HG02759 (cell line): Measurements from ENCODE around the gene AGMO.

Source experiments
- ATAC-seq: cut with Tn5 transposase; IDR thresholded peaks from one replicate; pipeline ENCODE4 v1.9.1; 2021; ENCODE audit warnings: mild to moderate bottlenecking, moderate library complexity; ENCODE audit not compliant: unreplicated experiment

Gene AGMO

GRCh38 chr7:15248514-15248913 is 313.3 kb downstream of the AGMO start:
- ATAC-seq = no peak

- no peak for ATAC-seq
These were observed 316.0 kb downstream of the AGMO start for GRCh38 chr7:15245831-15246230.

DNA sequence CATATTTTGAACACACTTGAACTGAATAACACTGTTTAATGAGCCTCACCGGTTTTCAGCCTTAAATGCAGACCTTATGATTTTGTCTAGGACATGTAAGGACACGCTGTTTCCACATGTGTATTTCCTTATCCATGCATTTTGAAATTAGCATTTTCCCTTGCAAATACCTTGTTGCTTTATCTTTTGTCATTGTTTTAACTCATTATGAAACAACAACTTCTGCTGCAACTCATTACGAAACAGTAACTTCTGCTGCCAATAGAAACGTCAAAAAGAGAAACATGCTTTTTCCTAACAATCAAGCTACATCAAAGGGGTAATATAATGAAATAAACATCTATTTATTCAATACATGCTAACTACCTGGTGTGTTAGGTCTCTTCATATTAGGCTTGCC is 322.0 kb downstream of the AGMO start:
- no peak for ATAC-seq

- no peak for ATAC-seq
These were observed 324.9 kb downstream of the AGMO start for GRCh38 chr7:15236952-15237351.

DNA sequence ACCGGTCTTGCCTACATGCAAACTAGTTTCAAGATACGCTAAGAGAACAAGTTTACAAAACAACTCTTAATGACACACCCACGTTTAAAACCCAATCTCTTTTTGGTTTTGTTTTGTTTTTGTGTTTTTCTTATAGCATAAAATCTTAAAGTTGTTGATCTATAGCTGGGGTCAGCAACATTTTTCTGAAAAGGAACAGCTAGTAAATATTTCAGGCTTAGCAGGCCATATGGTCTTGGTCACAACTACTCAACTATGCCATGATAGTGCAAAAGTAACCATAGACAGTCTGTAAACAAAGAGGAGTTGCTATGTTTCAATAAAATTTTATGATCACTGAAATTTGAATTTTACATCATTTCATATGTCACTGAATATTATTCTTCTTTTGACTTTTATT is 327.4 kb downstream of the AGMO start:
- no peak for ATAC-seq

DNA sequence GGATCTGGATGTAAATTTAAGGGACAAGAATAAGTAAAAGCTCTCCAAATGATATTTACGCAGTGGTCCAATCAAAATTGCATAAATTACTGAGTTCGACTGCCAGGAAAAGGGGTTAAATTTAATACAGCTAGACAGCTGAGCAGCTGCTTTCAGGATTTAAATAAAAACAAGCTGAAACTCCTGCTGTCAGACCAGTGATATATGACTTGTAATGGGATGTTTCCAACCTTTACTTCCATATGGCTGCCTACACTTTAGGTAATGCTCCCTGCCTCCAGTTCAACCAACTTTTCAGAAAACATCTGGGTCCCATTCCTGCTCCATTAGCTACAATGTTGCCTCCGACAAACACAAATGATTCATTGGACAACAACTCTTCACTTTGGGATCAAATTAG is 333.0 kb downstream of the AGMO start:
- ATAC-seq = no peak

- ATAC-seq = no peak
These were observed 335.8 kb downstream of the AGMO start for GRCh38 chr7:15225981-15226380.

- no peak for ATAC-seq
These were observed 342.1 kb downstream of the AGMO start for GRCh38 chr7:15219758-15220157.

DNA sequence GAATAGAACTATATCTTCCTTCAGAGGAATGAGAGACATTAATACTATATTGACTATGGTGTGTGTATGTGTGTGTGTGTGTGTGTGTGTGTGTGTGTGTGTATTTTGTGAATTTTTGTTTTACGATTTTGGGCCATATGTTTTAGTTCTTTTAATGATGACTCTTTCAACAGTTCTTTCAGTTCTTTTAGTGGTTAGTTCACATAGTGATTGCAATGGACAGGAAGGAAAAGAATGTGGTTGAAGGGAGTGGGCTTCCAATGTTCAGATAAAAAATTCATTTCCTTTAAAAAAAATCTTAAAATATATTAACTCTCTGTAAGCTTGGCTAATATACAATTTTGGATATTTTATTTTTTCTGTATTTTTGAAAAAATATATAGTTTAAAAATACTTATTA is 343.6 kb downstream of the AGMO start:
- no peak for ATAC-seq

DNA sequence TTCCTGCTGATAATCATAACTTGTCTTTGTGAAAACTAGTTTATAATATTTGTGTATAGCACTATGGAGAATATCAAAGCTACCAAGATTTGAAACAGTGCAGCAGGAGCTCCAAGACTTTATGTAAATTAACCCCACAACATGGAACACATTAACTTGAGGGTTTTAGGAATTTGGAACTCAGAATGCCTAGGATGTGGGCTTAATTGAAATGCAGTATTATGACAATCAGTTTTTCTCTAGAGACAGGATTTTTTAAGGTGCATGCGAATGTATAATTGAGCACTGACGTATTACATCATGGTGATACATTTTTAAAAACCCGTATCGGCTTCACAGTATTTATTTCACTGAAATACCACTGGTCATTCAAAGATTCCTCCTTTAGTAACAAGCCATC is 346.2 kb downstream of the AGMO start:
- no peak for ATAC-seq

DNA sequence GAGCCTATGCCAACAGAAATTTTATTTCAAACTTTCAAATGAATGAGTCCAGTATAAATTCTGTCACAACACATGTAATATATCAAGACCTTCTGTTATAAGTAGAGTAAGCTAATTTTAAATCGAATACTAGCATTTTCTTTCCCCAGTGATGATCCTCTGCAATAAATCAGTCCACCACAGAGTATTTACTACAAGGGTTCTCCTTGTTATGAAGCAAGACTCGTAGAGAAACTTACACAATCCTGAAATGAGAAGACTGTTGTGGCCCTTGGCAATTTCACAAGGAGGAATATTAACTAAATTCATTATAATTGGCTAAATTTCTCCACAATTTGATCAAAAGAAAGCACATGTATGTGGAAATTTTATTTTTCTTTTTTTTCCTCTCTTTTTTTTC is 346.8 kb downstream of the AGMO start:
- ATAC-seq = no peak

DNA sequence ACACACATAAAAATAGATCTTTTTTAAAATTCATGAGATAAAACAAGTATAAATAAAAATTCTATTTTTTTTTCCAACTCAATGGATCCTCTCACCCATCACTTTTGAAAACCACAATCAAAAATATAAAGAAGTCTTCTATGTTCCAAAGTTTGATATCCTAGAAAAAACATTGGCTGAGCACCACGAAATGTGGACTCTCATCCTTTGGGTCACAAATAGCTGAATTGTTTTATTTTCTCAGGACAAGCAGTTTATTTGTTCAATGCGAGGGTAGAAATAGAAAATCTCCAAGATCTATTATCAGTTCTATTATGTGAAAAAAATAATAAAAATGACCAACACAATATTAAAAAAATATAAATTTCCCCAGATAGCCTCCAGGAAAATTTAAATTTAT is 348.7 kb downstream of the AGMO start:
- no peak for ATAC-seq

GRCh38 chr7:15209429-15209828 is 352.4 kb downstream of the AGMO start:
- ATAC-seq = no peak

DNA sequence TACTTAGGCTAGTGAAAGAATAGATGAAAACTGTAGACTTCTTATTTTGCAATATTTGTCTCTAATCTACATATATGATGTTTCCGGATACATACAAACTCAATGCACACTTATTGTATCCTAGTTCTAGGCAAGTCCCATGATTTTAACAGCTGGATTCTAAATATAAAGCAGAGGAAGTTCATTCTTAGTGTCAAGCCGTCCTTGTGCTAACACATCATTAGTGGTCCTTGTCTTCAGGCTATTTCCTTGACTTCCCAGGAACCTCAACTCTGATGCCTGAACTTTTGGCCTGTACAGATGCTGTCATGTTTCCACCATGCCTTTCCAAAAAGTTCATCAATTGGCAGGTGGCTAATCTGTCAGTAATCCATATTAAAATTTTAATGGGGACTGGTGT is 357.4 kb downstream of the AGMO start:
- ATAC-seq = no peak

DNA sequence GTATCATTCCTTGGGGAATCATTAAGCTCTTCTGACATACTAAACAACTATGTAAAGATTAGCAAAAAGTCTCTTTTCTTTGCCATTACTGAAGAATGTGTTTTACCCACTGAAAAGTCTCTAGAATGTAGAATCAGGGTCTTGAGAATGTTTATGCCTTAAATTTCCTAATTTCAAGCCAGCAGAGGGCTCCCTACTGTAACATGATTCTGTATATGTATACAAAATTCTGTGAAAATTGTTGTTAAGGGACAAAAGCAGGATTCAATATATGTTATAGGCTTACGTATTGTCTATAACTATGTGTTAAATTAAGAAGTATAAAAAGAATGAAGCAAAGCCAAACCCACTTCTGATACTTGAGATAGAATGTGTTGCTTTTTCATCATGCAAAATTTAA is 362.3 kb downstream of the AGMO start:
- no peak for ATAC-seq

DNA sequence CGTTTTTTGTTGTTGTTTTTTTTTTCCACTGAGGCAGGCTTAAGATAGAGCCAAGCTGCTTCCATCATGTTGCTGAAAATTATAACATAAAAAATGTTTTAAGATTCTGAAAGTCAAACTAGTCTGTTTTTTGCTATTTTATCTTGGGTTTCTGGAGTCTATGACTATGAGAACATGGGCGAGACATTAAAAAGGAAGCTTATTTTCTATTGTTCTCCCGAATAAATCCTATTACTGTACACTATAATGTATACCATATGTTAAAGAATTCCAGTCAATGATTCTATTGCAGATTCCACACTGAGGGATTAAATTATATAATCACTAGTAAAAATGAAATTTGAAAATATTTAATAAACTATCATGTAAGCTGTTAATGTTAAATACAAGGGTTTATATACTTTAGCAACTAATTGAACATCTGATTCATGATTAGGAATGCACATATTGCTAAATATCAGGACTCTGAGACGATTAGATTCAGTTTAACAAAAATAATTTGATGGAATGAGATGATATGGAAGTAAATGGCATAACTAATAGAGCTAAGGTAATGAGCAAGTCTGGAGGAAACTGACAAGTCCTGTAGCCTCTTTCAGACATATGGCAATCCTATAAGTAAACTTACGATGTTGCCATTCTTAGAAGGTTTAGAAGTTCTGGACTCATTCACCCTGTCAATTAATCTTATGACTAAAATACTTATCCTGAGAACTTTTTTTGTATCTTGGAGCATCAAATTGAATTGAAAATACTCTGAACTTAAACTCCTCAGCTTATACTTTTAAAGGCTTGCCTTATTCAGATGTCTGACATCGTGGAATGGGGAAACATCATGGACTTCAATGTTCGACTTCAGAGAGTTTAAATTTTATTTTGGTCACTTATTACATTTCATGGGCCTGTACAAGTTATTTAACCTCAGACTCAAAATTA is 364.5 kb downstream of the AGMO start:
- ATAC-seq = no peak

DNA sequence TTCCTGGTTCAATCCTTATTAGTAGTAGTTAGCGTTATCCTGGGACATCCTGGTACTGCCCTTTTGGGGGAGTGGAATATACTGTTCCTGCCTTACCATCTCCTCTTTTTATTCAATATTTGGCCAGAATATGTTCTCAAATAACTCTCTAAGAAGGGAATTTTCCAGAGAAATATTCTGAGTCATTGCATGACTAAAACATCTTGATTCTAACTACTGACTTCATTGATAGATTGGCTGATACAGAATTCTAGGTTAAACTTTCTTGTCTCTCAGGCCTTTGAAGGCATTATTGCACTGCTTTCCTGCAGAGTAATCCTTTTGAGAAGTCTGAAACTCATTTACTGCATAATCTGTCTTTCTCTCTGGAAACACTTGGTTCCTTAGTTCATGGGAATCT is 383.8 kb downstream of the AGMO start:
- no peak for ATAC-seq

GRCh38 chr7:15176089-15176488 is 385.7 kb downstream of the AGMO start:
- ATAC-seq = no peak

- no peak for ATAC-seq
These were observed 386.7 kb downstream of the AGMO start for GRCh38 chr7:15175152-15175551.

DNA sequence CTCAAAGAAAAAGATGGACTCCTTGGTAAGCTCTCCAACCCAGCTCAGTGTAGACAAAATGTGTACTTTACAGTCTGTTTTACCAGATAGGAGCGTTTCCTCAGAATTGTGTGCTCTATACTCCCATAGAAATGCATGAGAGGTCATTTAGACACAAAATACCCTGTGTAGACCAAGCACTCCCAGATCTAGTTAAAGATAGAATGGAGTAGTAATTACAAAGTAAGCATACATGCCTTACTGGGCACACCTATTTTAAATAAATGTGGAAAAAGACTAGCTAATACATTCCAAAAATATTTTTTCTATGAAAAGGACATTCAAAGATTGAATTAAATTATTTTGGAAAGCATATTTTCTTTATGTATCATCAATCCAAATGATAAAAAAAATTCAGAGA is 387.3 kb downstream of the AGMO start:
- no peak for ATAC-seq

DNA sequence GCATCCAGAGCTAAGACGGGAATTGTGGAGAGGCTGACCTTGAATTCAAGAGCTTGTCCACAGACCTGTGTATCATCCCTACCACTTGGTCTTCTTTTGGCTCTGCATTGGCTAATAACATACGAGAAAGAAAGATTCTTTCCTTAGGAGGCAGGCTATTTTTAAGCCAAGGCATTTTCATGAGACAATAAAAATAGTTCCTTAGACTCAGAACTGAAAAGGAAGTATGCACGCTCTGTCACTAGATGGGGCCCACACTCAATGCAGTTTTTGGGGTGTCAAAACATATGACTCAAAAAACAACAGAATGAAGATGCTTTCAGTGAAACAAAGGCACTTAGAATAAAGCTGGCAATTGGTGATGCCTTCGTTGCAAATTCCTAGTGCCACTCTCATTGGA is 393.3 kb downstream of the AGMO start:
- ATAC-seq = no peak

- no peak for ATAC-seq
These were observed 393.9 kb downstream of the AGMO start for GRCh38 chr7:15167912-15168311.

DNA sequence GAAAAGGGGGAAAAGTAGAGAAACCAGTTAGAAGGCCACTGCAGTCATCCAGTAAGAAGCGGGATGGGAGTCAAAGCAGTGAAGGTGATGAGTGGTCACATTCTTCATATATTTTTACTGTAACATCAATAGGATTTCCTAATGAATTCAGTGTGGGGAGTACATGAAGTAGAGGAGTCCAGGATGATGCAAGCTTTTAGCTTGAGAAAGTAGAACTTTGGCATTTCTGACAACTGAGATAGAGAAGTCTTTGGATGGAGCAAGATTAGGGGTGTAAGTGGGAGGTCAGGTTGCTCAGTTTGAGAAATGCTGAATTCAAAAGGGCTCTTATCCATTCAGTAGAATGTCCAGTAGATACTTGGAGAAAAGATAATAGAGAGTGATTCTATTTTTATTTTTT is 395.2 kb downstream of the AGMO start:
- no peak for ATAC-seq
